DMS153 (cell line): ENCODE results near the gene PGAP3.

Experiments used
- DNase-seq: peaks from one replicate; lab custom pipeline; 2025; lab: John Stamatoyannopoulos, UW

PGAP3 gene

DNA sequence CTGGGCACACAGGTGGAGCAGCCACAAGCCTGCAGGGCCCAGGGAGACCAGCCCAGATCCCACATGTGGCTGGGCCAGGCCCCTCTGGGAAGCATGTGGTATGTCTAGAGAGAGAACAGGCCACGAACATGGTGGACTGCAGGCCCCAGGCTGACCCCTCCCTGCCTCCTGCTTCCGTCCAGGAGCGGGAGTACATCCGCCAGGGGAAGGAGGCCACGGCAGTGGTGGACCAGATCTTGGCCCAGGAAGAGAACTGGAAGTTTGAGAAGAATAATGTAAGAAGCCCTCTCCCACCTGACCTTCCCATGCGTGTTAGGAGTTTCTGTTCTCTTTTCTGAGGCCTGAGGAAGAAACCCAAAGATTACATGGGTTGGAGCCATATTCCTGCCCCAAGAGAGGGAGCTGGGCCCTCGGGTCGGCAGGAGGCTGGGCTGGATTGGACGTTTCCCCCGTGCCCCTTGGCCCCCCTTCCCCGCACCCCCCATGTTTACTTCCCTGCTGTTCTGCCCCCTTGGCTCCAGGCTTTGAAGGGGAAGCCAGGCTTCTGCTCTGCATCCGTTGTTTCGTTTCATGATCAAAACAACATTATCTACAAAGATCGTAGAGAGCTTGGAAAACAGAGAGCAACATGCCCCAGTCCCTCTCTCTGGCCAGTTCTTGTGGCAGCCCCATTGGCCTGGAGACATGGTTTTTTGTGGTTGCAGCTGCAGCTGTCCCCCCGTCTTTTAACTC lies 28.4 kb downstream of the PGAP3 start:
- DNase-seq = no peak

DNA sequence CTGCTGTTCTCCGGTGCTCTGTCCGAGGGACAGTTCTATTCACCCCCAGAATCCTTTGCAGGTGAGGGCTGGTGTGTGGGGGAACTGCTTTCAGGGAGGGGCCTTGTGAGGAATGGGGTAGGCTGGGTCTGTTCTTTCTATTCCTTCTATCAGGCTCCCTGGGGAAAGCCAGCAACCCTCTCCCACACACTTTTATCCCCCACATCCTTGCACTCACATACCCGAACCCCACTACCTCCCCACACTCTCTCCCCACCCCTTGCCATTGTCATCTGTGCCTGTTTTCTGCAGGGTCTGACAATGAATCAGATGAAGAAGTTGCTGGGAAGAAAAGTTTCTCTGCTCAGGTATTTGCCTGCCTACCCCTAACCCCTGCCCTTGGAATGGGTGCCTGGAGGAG lies 29.1 kb downstream of the PGAP3 start:
- DNase-seq = no peak

DNA sequence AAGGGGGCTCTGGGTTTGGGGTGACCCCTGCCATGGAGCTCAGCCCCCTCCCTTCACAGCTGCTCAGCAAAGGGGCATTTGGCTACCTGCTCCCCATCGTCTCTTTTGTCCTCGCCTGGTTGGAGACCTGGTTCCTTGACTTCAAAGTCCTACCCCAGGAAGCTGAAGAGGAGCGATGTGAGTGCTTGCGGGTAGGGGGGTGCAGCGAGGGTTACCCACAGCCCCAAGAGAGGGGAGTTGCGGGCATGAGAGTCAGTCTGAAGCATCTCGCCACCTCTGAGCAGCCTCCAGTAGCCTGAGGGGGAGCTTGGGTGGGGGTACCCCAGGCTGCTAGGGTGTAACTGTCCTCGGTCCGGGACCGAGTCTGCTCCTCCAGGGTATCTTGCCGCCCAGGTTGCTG lies 29.5 kb downstream of the PGAP3 start:
- no peak for DNase-seq

DNA sequence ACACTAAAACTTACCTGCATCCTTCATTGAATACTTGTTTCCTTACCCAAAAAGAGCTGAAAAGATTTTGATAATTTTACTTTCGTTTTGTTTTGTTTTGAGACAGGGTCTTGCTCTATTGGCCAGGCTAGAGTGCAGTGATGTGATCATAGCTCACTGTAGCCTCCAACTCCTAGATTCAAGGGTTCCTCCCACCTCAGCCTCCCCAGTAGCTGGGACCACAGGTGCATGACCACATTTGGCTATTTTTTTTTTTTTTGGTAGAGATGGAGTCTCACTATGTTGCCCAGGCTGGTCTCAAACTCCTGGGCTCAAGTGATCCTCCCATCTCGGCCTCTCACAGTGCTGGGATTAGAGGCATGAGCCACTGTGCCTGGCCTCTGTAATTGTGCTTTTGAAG lies 32.8 kb downstream of the PGAP3 start:
- no peak for DNase-seq

DNA sequence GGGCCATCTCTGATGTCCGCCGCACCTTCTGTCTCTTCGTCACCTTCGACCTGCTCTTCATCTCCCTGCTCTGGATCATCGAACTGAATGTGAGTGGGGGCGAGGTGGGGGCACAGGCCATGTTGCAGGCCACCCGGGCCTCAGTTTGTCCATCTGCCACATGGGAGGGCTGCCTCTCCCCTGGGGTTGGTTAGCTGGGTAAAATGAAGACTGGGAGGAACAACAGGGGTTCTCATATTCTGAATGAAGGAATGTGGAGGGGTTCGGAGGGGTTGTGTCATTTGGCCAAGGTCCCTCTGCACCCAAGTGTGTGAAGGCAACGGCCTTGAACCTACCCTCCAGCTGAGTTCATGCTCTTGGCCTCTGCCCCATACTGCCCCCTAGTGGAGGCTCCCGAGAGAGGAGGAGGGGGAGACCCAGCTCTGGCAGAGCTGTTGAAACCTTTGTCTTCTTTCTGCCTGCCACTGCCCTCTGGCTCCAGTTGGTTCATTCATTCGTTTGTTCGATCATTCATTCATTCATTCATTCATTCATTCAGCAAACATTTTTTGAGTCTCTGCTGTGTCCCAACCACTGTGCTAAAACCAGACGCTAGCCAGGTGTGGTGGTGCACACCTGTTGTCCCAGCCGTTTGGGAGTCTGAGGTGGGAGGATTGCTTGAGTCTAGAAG lies 34.1 kb downstream of the PGAP3 start:
- peak; percentile 16 for DNase-seq

DNA sequence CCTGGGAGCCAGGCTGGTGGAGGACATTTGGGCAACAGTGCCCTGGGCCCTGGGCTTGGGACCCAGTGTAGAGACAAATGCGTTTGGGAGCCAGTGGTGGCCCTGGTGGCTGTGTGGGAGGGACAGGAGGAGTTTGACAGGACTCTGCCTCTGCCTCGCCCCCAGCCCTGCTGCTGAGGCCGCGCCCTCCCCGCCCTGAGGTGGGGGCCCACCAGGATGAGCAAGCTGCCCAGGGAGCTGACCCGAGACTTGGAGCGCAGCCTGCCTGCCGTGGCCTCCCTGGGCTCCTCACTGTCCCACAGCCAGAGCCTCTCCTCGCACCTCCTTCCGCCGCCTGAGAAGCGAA lies 34.6 kb downstream of the PGAP3 start:
- no peak for DNase-seq

DNA sequence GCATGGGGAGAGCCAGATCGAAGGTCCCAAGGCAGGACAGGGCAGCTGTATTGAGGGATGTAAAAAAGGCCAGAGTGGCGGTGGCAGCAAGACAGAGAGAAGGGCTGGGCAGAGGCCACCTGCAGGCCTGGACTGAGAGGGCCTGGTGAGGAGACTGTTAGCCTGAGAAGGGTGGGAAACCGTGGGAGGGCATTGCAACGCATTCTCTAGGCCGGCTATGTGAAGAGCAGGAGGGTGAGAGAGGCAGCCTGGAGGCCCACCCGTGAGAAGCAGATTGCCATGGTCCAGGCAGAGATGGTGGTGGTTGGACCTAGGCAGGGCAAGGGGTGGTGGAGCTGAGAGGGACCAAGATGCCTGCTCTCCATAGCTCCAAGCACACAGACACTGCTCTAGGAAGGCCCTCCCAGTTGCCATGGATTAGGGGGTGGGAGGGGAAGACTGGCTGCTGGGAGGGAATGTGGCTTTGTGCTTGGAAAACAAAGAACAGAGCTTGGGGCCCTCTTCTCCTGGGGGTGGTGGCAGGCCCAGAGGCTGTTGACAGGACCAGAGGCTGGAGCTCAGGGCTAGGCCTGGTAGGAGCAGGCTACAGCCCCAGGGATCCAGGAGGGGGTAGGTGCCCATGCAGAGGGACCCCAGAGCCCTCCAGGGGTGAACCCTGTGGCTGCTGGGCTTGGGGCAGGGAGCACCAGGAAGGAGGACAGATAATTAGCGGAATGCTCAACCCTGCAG lies 35.1 kb downstream of the PGAP3 start:
- no peak for DNase-seq

DNA sequence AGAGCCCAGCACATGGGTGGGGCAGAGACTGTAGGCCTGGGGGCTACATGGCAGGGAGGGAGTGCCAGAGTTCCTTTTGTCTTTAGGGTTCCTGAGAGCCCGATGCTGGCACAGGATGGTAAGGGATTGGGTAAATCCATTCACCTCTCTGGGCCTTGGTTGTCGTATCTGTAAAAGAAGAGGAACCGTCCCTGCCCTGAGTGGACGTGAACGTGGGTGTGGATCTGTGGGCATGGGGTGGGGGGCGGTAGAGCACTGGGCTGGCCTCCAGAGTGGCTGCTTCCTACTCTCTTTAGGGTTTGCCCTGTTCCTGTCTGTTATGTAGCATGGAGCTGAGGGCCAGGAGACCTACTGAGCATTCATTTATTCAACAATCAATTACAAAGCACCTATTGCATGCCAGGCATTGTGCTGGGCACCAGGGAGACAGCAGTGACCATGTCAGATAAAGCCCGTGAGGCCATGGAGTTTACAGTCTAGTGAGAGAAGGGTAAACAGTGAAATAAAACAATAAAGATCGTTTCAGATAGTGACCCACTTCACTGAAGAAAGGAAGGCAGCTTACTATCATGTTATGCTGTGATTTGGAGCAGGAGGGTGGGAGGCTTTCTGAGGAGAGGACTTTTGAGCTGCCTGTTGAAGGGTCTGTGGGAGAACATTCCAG lies 35.8 kb downstream of the PGAP3 start:
- no peak for DNase-seq

DNA sequence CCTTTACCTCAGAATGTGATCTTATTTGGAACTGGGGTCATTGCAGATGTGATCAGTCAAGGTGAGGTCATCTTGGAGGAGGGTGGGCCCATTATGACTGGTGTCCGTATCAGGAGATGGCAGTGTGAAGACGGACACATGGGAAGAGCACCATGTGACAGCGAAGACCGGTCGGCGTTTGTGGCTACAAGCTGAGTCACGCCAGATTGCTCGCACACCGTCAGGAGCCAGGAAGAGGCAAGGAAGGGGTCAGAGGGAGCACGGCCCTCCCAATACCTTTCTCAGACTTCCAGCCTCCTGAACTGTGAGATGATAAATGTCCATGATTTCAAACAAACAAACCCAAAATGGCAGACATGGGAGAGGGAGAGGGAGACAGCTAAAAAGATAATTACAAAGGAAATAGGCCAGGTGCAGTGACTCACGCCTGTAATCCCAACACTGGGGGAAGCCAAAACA lies 37.7 kb downstream of the PGAP3 start:
- DNase-seq = no peak

DNA sequence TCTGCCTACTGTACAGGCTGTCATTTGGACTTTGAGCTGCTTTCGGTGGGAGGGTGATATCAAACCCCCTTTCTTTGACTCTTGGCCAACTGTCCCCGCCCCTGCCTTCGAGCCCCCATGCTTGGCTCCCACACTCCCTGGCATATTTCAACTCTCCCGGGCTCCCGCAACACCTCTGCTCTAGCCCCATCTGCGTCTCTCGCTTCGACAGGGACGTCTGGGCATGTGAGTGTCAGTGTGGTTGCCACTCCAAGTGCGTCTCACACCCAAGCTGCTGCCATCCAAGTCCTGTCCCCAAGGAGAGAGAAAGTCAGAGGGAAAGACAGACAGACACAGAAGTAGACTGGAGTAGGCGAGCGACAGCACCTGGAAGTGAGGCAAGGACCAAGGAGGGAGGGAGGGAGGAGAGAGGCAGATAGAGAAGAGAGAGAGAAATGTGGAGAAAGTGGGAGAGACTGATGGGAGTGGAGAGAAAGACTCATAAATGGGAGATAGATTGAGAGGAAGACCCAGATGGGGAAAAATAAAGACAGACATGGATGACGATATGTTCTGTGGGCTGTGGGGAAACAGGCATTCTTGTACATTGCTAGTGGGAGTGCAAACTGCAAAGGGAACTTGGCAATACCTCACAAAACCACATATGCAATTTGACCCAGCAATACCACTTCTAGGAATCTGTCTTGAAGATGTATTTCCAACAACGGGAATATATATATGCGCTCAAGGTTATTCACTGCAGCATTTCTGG lies 39.1 kb downstream of the PGAP3 start:
- DNase-seq = no peak

DNA sequence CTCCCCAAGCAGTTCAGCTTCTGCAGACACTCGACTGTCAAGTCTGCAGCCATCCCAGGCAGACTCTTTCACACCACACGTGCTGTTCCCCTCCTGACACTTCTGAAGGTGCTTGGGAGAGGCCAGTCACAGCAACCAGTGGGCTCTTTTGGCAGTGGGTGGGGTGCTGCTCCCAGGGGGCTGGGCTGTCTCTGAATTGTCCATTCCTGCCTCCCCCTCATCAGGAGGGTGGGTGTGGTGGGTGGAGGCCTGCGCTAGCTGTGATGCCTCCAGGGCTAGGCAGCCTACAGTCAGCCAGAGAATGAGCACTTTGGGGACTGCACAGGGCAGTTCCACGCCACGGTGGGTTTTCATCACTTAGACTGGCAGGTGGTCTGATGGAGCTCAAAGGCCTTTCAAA lies 40.6 kb downstream of the PGAP3 start:
- DNase-seq = no peak

DNA sequence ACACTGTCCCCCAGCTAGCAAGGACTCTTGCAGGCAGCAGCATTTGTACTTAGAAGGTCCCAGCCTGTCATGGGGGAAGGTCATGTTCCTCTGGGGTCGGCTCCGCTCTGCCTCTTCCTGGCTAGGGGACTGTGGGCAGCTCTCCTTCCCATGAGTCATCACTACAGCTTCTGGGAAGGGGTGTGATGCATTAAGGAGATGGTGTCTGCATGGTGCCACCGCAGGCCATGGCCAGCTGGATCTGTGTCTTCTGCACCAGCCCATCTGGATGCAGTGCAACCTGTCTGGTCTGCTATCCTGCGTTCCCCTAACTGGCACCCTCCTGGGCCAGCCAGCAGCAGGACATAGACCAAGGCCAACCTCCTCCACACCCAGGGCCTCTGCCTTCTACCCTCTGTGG lies 44.6 kb downstream of the PGAP3 start:
- DNase-seq = no peak

DNA sequence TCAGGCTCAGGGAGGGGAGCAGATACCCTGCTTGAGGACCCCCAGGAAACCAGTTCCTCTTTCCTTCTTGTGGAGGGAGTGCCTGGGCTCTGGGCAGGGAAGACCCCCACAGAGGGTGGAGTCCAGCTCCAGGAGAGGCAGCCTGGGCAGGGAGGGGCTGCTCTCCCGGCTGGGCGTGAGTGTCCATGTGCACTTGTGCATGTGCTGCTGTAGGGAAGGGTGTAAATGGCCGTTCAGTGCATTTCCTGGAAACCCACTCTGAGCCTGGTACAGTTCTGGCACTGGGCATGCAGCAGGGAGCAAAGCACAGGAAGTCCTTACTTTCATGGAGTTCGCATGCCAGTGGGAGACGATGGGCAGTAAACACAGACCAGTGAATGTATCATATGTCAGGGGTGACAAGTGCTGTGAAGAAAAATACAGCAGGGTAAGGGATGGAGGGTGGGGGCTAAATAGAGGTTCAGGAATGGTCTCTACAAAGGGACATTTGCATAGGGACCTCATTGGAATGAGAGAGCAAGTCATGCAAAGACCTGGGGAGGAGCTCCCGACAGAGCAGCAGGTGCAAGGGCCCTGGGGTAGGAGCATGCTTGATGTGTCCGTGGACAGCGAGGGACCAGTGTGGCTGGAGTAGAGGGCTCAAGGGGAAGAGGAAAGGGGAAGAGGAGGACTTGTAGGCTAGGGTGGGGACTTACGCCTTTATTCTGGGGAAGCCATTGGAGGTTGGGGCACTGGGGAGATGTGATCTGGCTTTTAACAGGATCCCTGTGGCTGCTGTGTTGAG lies 45.4 kb downstream of the PGAP3 start:
- no peak for DNase-seq

DNA sequence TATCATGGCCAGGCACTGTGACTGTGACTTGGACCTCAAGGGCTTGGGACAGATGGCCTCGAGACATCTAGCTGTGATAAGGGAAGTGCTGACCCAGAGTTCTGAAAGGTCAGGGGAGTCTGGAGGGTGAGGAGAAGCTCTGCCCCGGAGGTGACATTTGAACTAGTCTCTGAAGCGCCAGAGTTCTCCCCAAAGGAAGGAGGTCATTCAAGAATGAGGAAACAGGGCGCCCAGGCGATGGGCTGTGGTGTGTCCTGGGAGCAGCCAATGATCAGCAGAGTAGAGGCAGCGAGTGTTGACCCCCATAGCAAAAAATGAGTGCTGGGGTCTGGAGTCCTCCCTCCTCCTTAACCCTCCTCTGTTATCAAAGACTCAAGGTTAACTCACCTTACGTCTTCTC lies 46.0 kb downstream of the PGAP3 start:
- DNase-seq = no peak

DNA sequence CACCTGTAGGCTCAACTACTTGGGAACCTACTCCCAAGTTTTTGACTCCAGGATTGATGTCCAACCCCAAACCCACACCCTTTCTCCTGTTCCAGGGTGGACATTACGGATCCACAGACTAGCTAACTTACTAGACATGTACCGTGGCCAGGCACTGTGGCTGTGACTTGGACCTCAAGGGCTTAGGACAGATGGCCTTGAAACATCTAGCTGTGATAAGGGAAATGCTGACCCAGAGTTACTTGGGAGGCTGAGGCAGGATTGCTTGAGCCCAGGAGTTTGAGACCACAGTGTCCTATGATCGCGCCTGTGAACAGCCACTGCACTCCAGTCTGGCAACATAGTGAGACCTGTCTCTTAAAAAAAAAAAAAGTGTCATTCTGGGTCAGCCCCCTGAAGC lies 46.8 kb downstream of the PGAP3 start:
- DNase-seq = no peak

DNA sequence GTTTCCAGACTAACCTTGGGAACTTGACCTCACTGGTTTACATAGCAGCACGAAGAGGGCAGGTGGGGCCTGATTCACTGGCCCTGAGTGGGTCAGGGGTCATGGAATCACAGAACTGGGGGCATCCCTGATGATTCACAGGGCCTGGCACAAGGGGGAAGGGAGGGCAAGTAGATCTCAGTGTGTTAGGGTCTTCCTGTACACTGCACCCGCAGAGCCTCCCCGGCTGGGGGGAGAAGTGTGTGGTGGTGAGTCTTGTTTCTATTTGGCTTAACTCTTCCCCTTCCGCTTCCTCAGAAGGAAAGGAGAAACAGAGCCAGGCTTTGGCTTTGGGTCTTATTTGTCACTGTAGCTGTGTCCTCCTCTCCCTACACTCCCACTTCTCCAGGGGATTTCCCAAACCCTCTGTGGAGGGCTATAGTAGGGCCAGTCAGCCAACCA lies 47.2 kb downstream of the PGAP3 start:
- no peak for DNase-seq

DNA sequence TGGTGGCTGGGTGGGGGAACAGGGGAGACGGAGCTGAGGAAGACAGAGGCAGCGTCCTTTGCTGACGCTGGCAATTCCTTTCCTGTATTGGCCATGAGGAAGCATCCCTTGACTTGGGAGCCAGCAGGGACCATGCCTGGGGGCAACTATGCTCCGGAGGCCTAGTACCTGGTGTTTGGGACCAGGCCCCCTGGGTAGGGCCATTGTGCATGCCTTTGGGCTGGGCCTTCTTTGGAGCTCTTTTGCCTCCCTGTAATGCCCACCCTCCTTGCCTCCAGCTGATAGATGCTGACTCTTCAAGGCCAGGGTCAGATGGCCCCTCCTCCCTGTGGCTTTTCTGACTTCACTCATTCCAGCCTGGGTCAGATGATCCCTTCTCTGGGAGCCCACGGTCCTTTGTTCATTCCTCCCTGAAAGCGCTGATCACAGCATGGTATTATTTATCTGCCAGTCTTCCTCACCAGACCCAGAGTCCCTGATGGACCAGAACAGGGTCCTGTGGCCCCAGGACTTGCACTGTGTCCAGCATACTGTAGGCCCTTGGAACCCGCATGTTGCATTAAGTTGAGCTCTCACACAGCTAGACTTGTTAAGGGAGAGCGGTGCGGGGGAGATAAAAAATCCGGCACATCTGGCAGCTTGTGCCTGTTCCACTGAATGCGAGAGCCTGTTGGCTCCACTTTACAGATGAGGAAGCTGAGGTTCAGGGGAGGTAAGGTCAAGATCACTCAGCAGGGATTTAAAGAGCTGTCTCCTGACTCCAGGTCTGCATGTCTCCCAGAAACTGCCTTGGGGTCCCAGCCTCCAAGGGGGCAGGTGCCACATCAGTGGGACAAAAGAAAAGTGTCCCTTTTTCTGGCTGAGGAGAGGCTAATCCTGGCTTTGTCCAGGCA lies 48.0 kb downstream of the PGAP3 start:
- DNase-seq = no peak

DNA sequence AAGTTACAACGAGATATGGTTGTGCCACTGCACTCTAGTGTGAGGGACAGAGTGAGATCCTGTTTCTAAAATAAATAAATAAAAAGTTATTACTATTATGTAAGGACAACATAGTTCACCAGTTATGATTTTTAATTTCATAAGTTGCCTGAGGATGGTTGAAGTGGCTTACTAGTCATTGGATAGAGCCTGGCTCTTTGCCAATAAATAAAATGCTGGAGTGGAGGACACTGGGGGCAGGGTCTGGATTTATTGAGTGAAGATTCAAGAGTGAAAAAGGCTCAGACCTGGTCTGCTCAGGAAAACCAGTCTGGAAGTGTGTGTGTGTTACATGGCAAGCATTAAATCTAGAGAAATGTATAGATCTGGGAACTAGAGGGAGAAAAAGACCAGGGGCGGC lies 48.8 kb downstream of the PGAP3 start:
- DNase-seq = no peak

DNA sequence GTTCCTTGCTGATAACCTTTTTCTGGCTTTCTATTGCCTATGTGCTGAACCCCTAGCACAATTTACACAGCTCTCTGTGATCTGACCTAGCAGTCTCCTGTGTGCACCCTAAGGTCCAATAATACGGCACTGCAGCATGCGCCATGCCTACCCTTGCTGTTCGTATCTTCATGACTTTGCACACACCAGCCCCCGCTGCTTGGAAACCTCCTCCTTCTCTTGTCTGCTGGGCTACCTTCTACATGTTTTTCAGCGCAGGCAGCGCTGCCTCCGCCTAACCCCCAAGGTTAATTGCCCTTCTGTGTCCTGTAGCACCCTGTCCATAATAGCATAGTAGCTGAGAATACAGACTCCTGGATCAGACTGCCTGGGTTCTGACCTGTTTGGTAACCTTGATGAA lies 49.5 kb downstream of the PGAP3 start:
- DNase-seq = no peak
